ENCODE data around the gene CRAMP1. TPM values are rescaled to one million over a fixed set of nuclear protein-coding genes. Genes with fewer than 3 reads are reported as not detected.

CRAMP1 gene
- total and polyA plus RNA-seq, 7 donors = 3.3 to 13.1 (median 8.6) TPM

DNA sequence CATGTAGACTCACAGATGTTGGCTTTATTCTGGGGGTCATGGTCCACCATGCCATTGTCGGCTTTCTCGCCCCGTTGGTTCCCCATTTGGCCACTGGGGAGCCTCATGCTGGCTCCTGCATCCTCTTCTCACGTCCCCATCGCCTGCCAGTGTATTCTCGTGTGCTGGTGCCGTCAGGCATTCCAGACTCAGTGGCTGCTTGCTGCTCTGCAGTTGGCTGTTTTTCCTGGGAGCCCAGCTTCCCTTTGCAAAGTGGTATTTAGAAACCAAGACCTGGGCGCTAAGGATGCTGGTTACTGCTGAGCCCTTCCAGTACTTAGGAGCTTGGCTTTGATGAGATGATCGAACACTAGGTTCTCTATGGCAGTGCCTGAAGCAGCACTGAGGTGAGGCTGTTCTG, 19.1 kb downstream of the CRAMP1 start:
- Histone ChIP-seq H3K4me1 (no peaks in the 10 kb centered on the region), H3K4me3 (no peak overlapping the region), H3K36me3 (ENCODE audit: insufficient read depth in 1 of 2, low read depth in 1 of 2) (peaks cover 3 to 74% of the 10 kb centered on the region in 2 donors), H3K9me3 (no peaks in the 10 kb centered on the region), H3K27me3 (ENCODE audit: insufficient read depth in 3 of 3, low read length in 2 of 3) (no peaks in the 10 kb centered on the region), H3K27ac (no peak overlapping the region)
- TF ChIP-seq, protein P1, sequence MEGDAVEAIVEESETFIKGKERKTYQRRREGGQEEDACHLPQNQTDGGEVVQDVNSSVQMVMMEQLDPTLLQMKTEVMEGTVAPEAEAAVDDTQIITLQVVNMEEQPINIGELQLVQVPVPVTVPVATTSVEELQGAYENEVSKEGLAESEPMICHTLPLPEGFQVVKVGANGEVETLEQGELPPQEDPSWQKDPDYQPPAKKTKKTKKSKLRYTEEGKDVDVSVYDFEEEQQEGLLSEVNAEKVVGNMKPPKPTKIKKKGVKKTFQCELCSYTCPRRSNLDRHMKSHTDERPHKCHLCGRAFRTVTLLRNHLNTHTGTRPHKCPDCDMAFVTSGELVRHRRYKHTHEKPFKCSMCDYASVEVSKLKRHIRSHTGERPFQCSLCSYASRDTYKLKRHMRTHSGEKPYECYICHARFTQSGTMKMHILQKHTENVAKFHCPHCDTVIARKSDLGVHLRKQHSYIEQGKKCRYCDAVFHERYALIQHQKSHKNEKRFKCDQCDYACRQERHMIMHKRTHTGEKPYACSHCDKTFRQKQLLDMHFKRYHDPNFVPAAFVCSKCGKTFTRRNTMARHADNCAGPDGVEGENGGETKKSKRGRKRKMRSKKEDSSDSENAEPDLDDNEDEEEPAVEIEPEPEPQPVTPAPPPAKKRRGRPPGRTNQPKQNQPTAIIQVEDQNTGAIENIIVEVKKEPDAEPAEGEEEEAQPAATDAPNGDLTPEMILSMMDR (IDR thresholded peaks at IDR 0.05) = no peak
- no peak for DNase-seq
- no peak for ATAC-seq
- intact Hi-C loops (cut with DNase I) = no loop called here
- WGBS, 3 donors = 82 to 85% (median 85%) methylated on average over 9 of the region's 9 CpGs

DNA sequence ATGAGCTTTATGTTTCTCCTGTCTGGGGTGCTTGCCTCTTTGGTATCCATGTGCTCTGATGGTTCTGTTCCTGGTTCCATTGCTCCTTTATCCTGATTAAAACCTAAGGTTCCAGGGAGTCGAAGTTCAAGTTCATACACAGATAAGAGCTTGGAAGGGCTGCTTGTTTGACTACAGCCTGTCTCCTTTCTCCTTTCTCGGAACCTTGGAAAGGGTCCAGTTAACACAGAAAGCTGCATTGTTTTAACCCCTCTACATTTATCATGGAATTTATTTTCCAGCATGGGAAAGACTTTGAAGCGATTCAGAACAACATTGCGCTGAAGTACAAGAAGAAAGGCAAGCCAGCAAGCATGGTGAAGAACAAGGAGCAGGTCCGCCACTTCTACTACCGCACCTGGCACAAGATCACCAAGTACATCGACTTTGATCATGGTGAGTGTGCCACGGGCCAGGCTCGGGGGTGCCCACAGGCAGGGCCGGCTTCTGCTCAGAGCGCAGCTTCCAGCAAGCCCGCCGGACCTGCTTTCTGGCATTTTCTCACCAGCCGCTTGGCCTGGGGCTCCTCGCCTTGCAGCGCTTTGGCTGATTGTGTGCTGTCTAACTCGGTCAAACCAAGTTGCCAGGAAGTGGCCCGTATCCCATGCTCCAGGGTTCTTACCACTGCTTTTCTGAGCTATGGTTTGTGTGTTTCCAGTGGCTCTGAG, 19.9 kb downstream of the CRAMP1 start:
- TF ChIP-seq, protein P1 (IDR thresholded peaks at IDR 0.05) = no peak
- DNase-seq = no peak
- 80 to 84% (median 83%) methylated on average over 18 of the region's 18 CpGs for WGBS, 3 donors

DNA sequence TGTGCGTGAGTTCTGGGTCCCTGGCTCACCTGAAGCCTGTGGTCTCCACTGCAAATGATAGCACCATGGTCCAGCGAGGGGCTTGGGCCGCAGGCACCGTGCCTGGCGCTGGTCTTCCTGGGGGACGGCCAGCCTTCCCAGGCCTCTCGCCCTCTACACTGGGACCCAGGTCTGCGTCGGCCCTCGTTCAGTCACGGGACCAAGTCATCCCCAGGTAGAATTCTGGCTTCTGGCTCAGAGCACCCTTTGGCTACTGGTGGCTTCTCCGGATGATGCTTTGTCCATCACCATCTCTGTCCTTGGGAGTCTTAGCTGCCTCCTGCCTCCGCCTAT, 20.4 kb downstream of the CRAMP1 start:
- Histone ChIP-seq H3K27me3 (ENCODE audit: insufficient read depth in 3 of 3, low read length in 2 of 3) (no peaks in the 10 kb centered on the region), H3K4me3 (no peak overlapping the region), H3K27ac (no peak overlapping the region), H3K36me3 (ENCODE audit: insufficient read depth in 1 of 2, low read depth in 1 of 2) (peaks cover 3 to 66% of the 10 kb centered on the region in 2 donors), H3K9me3 (no peaks in the 10 kb centered on the region), H3K4me1 (no peaks in the 10 kb centered on the region)
- ATAC-seq (no peak), DNase-seq (no peak)
- intact Hi-C loops (cut with DNase I) = no loop called here
- 92 to 96% (median 94%) methylated on average over 13 of the region's 13 CpGs for WGBS, 3 donors
- TF ChIP-seq, protein P1 (IDR thresholded peaks at IDR 0.05) = no peak

More for the DNA sequence above, 19.9 kb downstream of the CRAMP1 start:
- Histone ChIP-seq H3K36me3 (ENCODE audit: insufficient read depth in 1 of 2, low read depth in 1 of 2) (peaks cover 3 to 66% of the 10 kb centered on the region in 2 donors), H3K4me3 (no peak overlapping the region), H3K27me3 (ENCODE audit: insufficient read depth in 3 of 3, low read length in 2 of 3) (no peaks in the 10 kb centered on the region), H3K9me3 (no peaks in the 10 kb centered on the region), H3K27ac (no peak overlapping the region), H3K4me1 (no peaks in the 10 kb centered on the region)
- intact Hi-C loops (cut with DNase I) = no loop called here
- no peak for ATAC-seq

DNA sequence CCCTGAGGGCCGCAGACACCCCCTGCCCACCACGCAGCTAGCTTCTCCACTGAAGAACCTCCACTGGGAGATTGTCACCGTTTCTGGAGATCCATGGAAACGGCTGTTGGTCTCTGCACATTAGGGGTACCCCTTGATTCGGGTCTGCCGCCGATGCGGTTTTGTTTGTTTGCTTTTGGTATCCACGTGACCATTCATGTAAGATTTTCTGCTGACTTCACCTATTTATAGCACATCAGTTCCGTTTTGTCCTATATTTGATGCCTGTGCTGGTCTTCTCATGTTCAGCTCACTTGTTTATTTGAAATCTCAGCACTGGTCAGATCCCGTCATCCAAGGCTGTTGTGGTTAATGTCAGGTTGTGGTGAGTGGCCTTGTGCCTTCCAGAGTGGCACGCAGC, 21.1 kb downstream of the CRAMP1 start:
- DNase-seq (no peak), ATAC-seq (no peak)
- TF ChIP-seq, protein P1 (IDR thresholded peaks at IDR 0.05) = no peak
- Histone ChIP-seq H3K4me1 (no peaks in the 10 kb centered on the region), H3K27me3 (ENCODE audit: insufficient read depth in 3 of 3, low read length in 2 of 3) (no peaks in the 10 kb centered on the region), H3K4me3 (no peak overlapping the region), H3K27ac (no peak overlapping the region), H3K9me3 (no peaks in the 10 kb centered on the region), H3K36me3 (ENCODE audit: insufficient read depth in 1 of 2, low read depth in 1 of 2) (peaks cover 3 to 74% of the 10 kb centered on the region in 2 donors)
- 90 to 92% (median 91%) methylated on average over 12 of the region's 12 CpGs for WGBS, 3 donors
- intact Hi-C loops (cut with DNase I) = no loop called here

DNA sequence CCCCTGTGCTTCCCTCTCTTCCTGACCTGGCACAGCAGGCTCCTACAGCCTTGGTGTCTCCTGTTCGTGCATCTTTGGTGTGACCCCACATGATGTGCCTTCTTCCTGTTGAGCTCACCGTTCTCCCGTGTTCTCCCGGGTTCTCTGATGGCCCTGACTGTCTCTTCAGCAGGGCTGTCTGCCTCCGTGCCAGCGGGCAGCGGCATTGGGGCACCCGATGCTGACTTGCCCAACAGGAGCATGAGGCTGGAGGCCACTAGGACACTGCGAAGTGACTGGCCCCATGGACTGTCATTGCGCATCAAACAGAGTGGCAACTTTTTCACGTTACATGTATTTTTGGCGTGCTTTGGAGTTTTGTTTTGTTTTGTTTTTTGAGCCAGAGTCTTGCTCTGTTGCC, 22.4 kb downstream of the CRAMP1 start:
- intact Hi-C loops (cut with DNase I) = no loop called here
- DNase-seq (no peak), ATAC-seq (no peak)
- H3K27ac ChIP-seq = no peak overlapping the region
- 93 to 94% (median 94%) methylated on average over 12 of the region's 12 CpGs for WGBS, 3 donors
- H3K27me3 ChIP-seq (ENCODE audit: insufficient read depth in 3 of 3, low read length in 2 of 3) = no peaks in the 10 kb centered on the region
- TF ChIP-seq, protein P1 (IDR thresholded peaks at IDR 0.05) = no peak
- no peaks in the 10 kb centered on the region for H3K9me3 ChIP-seq
- no peak overlapping the region for H3K4me3 ChIP-seq
- H3K36me3 ChIP-seq (ENCODE audit: insufficient read depth in 1 of 2, low read depth in 1 of 2) = peaks cover 3 to 75% of the 10 kb centered on the region in 2 donors
- H3K4me1 ChIP-seq = no peaks in the 10 kb centered on the region

Measured in psoas muscle (tissue), 8 donors.